NB4 (cell line): ENCODE results near the gene TARBP1.
"Not testable (repeated sequence)": the region's sequence is repeated elsewhere in the genome, so short reads cannot be mapped to it uniquely, and the experiment has no call there.

ENCODE experiments used
- DNase-seq: peaks from one replicate; pipeline ENCODE4 v3.0.0; 2010; ENCODE audit warnings: low read depth
- H3K4me3 ChIP-seq: one replicate; pipeline ENCODE4 v1.5.1; 2011; ENCODE audit warnings: mild to moderate bottlenecking, low read depth, low read length, moderate library complexity
- MYC ChIP-seq: IDR thresholded peaks from 2 replicates; pipeline ENCODE4 v1.6.1; 2011; ENCODE audit warnings: low read depth, low read length
- POLR2A ChIP-seq: IDR thresholded peaks from 2 replicates; pipeline ENCODE4 v1.6.1; 2011; ENCODE audit warnings: mild to moderate bottlenecking; ENCODE audit not compliant: insufficient read length; ENCODE audit errors: extremely low read depth
- TF ChIP-seq, protein P1 (sequence below): IDR thresholded peaks from one replicate; pipeline ENCODE4 v1.5.1; 2012; ENCODE audit warnings: low read depth, low read length
- TF ChIP-seq, protein P2 (sequence below): IDR thresholded peaks from 2 replicates; pipeline ENCODE4 v1.6.1; 2011; ENCODE audit warnings: low read depth, low read length

TARBP1 gene

DNA sequence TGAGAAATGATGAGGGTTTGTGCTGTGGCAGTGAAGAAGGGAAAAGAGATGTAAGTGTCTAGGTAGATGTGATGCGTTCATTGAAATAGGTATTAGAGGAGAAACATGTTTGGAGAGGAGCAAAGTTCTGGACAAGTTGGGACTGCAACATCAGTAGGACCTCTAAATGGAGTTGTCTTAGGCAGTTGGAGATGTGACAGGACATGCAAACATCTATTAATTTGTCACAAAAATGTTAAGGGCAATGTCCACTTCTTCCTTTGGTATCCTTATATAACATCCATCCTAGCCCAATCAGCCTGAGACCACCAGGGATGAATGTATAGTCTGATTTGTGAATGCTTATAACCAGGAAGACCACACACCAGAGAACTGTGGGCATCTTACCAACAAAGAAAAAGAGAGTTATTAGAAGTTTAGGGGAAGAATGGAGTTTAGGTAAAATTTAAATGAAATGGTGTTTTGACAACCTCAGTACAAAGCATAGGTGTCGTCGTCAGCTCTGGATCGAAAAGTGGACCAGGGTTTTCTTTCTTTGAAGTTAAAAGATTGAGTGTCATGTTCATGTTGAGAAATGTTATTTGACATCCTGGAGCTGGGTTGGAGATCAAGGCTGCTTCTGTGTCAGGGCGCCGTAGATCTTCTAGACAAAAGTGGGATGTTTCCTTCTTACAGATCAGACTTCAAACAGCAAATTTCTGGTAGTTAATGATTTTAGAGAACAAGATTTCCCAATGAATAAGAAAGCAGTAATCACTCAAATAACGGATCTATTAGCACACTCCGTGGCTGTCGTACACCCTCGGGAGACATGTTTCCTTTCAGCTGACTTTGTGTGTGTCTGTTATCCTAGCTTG lies 97.1 kb downstream of the TARBP1 start:
- TF ChIP-seq, protein P1, sequence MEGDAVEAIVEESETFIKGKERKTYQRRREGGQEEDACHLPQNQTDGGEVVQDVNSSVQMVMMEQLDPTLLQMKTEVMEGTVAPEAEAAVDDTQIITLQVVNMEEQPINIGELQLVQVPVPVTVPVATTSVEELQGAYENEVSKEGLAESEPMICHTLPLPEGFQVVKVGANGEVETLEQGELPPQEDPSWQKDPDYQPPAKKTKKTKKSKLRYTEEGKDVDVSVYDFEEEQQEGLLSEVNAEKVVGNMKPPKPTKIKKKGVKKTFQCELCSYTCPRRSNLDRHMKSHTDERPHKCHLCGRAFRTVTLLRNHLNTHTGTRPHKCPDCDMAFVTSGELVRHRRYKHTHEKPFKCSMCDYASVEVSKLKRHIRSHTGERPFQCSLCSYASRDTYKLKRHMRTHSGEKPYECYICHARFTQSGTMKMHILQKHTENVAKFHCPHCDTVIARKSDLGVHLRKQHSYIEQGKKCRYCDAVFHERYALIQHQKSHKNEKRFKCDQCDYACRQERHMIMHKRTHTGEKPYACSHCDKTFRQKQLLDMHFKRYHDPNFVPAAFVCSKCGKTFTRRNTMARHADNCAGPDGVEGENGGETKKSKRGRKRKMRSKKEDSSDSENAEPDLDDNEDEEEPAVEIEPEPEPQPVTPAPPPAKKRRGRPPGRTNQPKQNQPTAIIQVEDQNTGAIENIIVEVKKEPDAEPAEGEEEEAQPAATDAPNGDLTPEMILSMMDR = no peak
- TF ChIP-seq, protein P2, sequence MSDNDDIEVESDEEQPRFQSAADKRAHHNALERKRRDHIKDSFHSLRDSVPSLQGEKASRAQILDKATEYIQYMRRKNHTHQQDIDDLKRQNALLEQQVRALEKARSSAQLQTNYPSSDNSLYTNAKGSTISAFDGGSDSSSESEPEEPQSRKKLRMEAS = no peak
- no peak for TF ChIP-seq POLR2A
- no peak for TF ChIP-seq MYC
- H3K4me3 ChIP-seq = no peak overlapping the region
- DNase-seq = no peak

DNA sequence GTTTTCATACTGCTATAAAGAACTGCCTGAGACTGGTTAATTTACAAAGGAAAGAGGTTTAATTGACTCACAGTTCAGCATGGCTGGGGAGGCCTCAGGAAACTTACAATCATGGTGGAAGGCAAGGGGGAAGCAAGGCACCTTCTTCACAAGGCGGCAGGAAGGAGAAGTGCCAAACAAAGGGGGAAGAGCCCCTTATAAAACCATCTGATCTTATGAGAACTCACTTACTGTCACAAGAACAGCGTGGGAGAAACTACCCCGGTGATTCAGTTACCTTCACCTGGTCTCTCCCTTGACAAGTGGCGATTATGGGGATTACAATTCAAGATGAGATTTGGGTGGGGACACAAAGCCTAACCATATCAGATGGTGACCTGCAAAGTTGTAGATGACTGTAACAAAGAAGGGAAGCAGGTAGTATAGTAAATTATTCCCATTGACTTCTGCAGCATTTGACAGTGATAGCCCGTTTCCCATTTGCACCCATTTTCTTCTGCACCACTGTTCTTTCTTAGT lies 99.3 kb downstream of the TARBP1 start:
- DNase-seq = not testable (repeated sequence)

DNA sequence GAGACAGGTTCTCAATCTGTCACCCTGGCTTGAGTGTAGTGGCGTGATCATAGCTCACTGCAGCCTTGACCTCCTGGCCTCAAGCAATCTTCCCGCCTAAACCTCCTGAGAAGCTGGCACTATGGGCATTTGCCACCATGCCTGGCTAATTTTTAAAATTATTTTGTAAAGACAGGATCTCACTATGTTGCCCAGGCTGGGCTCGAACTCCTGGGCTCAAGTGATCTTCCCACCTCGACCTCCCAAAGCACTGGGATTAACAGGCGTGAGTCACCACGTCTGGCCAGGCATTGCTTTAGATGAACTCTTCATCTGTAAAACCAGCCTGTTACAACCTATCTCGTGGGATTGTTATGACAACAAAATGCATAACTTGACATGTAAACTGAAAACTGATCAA lies 103.3 kb downstream of the TARBP1 start:
- TF ChIP-seq, protein P1 = no peak
- TF ChIP-seq MYC (no peak), POLR2A (no peak)
- TF ChIP-seq, protein P2 = no peak
- no peak for DNase-seq
- no peak overlapping the region for H3K4me3 ChIP-seq

More for the DNA sequence above, 99.3 kb downstream of the TARBP1 start:
- not testable (repeated sequence) for H3K4me3 ChIP-seq

DNA sequence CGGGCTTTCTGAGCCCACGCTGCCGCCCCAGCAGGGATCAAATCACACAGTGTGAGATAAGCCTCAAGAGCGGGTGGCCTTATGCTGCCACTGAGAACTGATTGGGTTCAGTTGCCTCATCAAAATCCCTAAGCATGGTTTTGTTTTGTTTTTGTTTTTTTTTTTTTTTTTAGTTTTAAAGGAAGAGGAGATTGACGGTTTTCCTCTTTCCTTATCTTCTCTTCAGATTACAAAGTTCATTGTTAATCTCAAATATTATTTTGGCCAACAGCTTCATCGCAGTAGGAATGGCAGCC lies 105.1 kb downstream of the TARBP1 start:
- H3K4me3 ChIP-seq = peak overlapping the region; percentile 89
- no peak for DNase-seq
- no peak for TF ChIP-seq POLR2A
- no peak for TF ChIP-seq MYC
- TF ChIP-seq, protein P1 = no peak
- TF ChIP-seq, protein P2 = no peak

DNA sequence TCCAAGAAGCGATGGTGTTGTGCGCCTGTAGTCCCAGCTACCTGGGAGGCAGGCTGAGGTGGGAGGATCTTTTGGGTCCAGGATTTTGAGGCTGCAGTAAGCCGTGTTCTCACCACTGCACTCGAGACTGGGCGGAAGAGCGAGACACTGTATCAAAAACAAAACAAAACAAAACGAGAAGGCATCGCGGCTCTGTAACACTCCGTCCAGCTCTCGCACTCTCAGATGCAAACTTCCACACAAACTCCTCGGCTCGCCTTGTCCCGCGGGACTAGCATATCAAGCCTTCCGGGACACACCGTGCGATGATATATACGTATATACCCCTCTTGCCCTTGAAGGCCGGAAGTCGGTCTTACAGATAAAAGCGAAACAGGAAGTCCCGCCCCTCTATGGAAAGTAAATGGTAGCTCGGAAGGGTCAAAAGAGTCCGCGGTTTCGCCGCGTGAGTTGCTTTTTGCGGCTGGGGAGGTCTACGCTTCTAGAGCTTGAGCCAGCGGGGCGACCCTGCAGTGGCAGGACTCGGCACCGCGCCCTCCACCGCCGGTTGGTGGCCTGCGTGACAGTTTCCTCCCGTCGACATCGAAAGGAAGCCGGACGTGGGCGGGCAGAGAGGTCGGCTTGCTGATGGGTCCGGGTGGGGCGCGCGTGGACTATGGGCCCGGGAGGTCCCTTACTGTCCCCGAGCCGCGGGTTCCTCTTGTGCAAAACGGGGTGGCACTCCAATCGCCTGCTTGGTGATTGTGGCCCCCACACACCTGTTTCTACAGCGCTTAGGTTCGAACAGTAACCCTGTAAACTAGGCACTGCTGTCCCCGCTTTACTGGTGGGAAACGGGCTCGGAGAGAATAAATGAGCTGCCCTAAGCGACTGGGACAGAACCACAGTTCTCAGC lies 105.7 kb downstream of the TARBP1 start, which contains the start of gene COA6:
Gene COA6, plus strand, starts transcription at position 393 of the 895 bp plus-strand sequence. Its CDS starts 11 bp downstream, at position 404.
- peak; percentile 98 for DNase-seq
- peak within 1 kb of the TSS; percentile 89 for H3K4me3 ChIP-seq
- TF ChIP-seq, protein P2 = peak; percentile 73
- TF ChIP-seq MYC (peak; percentile 92), POLR2A (peak; percentile 90)
- TF ChIP-seq, protein P1 = no peak
